Neural cell (in vitro differentiated cells): Measurements from ENCODE around the gene LY6G5C.

Source experiments
- CTCF ChIP-seq: fragments of 450-650 bp; IDR thresholded peaks from 2 replicates; pipeline ENCODE4 v1.5.1; 2014; ENCODE audit warnings: antibody characterized with exemption, mild to moderate bottlenecking, moderate library complexity; ENCODE audit not compliant: poor library complexity, severe bottlenecking
- EP300 ChIP-seq: fragments of 450-650 bp; conservative IDR thresholded peaks from 2 replicates; pipeline ENCODE4 v1.6.1; 2014; ENCODE audit warnings: antibody characterized with exemption, mild to moderate bottlenecking, moderate library complexity; ENCODE audit not compliant: poor library complexity, severe bottlenecking
- MXI1 ChIP-seq: fragments of 450-650 bp; conservative IDR thresholded peaks from 2 replicates; pipeline ENCODE4 v1.6.1; 2014; ENCODE audit warnings: antibody characterized with exemption, mild to moderate bottlenecking; ENCODE audit not compliant: poor library complexity, severe bottlenecking
- POLR2AphosphoS5 ChIP-seq: IDR thresholded peaks from 2 replicates; pipeline ENCODE4 v1.6.1; 2012
- RAD21 ChIP-seq: fragments of 450-650 bp; conservative IDR thresholded peaks from 2 replicates; pipeline ENCODE4 v1.6.1; 2014; ENCODE audit warnings: antibody characterized with exemption, mild to moderate bottlenecking, moderate library complexity
- REST ChIP-seq: IDR thresholded peaks from 2 replicates; pipeline ENCODE4 v1.6.1; 2012; ENCODE audit warnings: borderline replicate concordance
- SMC3 ChIP-seq: fragments of 450-650 bp; conservative IDR thresholded peaks from 2 replicates; pipeline ENCODE4 v1.6.1; 2014; ENCODE audit warnings: antibody characterized with exemption, mild to moderate bottlenecking, moderate library complexity; ENCODE audit not compliant: poor library complexity
- TAF1 ChIP-seq: IDR thresholded peaks from 2 replicates; pipeline ENCODE4 v1.6.1; 2012; ENCODE audit warnings: low read depth

GRCh38 chr6:31692353-31692752 lies 11.5 kb upstream of the LY6G5C start:
- no peak for TF ChIP-seq CTCF
- no peak for TF ChIP-seq RAD21
- TF ChIP-seq REST: no peak
- TF ChIP-seq POLR2AphosphoS5: no peak
- no peak for TF ChIP-seq EP300
- TF ChIP-seq MXI1: no peak
- no peak for TF ChIP-seq TAF1
- no peak for TF ChIP-seq SMC3
